Endothelial cell of umbilical vein (primary cell): Measurements from ENCODE around the gene TSNAX. TPM values are rescaled to one million over a fixed set of nuclear protein-coding genes. Genes with fewer than 3 reads are reported as not detected.

Experiments
- BruUV-seq: library from RNA; stranded (reverse); fragments of 400-500 nt; replicated peaks from 2 replicates; lab custom pipeline; 2021; lab: Mats Ljungman, UMichigan
- CTCF ChIA-PET: fragments of 300-600, 350-600 bp; sonication (Branson Sonifier 250); formaldehyde crosslinking; loops from one replicate; lab custom pipeline; 2021; ENCODE audit warnings: antibody characterized with exemption, inconsistent platforms; lab: Charles Lee
- POLR2A ChIA-PET: fragments of 300-600, 350-600 bp; sonication (Branson Sonifier 250); formaldehyde crosslinking; loops from one replicate; lab custom pipeline; 2021; ENCODE audit warnings: antibody characterized with exemption, inconsistent platforms; lab: Charles Lee
- DNase-seq: peaks from one replicate; pipeline ENCODE4 v3.0.0-alpha.2; 2011; ENCODE audit warnings: low read depth, low spot score
- FAIRE-seq: peaks from 2 replicates; lab custom pipeline; 2011; peaks lifted over from hg19 to GRCh38; lab: Jason Lieb, UNC
- H2AFZ ChIP-seq: 2 replicates; pipeline ENCODE4 v1.6.0; 2012; ENCODE audit warnings: low read depth, low read length, control low read depth, inconsistent platforms
- H3K27ac ChIP-seq: 2 replicates; pipeline ENCODE4 v1.5.1; 2011; ENCODE audit warnings: low read depth, mild to moderate bottlenecking, control low read depth, low read length, moderate library complexity; ENCODE audit not compliant: insufficient read depth
- H3K27me3 ChIP-seq, 2 experiments: 2 replicates each; pipeline versions ENCODE4 v1.6.0 to v1.6.1; 2011; ENCODE audit warnings: low read length in 2 of 2, mixed read lengths in 1 of 2; ENCODE audit not compliant: control insufficient read depth in 2 of 2, insufficient read depth in 2 of 2
- H3K36me3 ChIP-seq, 2 experiments: 2 replicates in 1 of 2; 3 replicates in 1 of 2; pipeline ENCODE4 v1.5.1; 2011; ENCODE audit warnings: low read length in 2 of 2, mild to moderate bottlenecking in 1 of 2, moderate library complexity in 1 of 2; ENCODE audit not compliant: control insufficient read depth in 2 of 2, insufficient read depth in 2 of 2; ENCODE audit errors: extremely low read depth in 1 of 2
- H3K4me1 ChIP-seq: 3 replicates; pipeline ENCODE4 v1.5.1; 2011; ENCODE audit warnings: mild to moderate bottlenecking, low read length; ENCODE audit not compliant: control insufficient read depth, insufficient read depth; ENCODE audit errors: extremely low read depth
- H3K4me2 ChIP-seq: 2 replicates; pipeline ENCODE4 v1.6.1; 2011; ENCODE audit warnings: low read length, control low read depth, mixed read lengths; ENCODE audit not compliant: insufficient read depth
- H3K4me3 ChIP-seq, 3 experiments: fragments of 200-600 bp in 1 of 3; sonication (generic), shearing (Covaris generic) in 1 of 3; replicated peaks in 1 of 3; 2 replicates each; pipeline ENCODE4 v1.5.1; 2011 to 2016; ENCODE audit warnings: control low read depth in 3 of 3, low read length in 3 of 3, mild to moderate bottlenecking in 2 of 3, inconsistent platforms in 1 of 3, low read depth in 1 of 3, moderate library complexity in 1 of 3; ENCODE audit not compliant: insufficient read depth in 1 of 3
- H3K79me2 ChIP-seq: 2 replicates; pipeline ENCODE4 v1.6.0; 2012; ENCODE audit warnings: low read length, inconsistent platforms; ENCODE audit not compliant: control insufficient read depth, insufficient read depth
- H3K9ac ChIP-seq: replicated peaks from 2 replicates; pipeline ENCODE3; 2011; ENCODE audit warnings: low read length, control low read depth; ENCODE audit not compliant: insufficient read depth; ENCODE audit errors: extremely low read depth
- H3K9me1 ChIP-seq: replicated peaks from 3 replicates; pipeline ENCODE4 v1.6.0; 2011; ENCODE audit warnings: mild to moderate bottlenecking, low read length; ENCODE audit not compliant: control insufficient read depth, insufficient read depth; ENCODE audit errors: extremely low read depth
- H3K9me3 ChIP-seq: replicated peaks from 2 replicates; pipeline ENCODE4 v1.5.1; 2012; ENCODE audit warnings: low read length, inconsistent platforms; ENCODE audit not compliant: control insufficient read depth, insufficient read depth
- H4K20me1 ChIP-seq: replicated peaks from 2 replicates; pipeline ENCODE3; 2011; ENCODE audit warnings: mild to moderate bottlenecking, low read length; ENCODE audit not compliant: control insufficient read depth, insufficient read depth; ENCODE audit errors: extremely low read depth
- CTCF ChIP-seq, 2 donors: IDR thresholded peaks; 1 replicate in 1 of 2; 2 replicates in 1 of 2; pipeline ENCODE4 v1.5.1; 2011; ENCODE audit warnings: low read length in 2 of 2, mild to moderate bottlenecking in 2 of 2, moderate library complexity in 2 of 2, control low read depth in 1 of 2, inconsistent platforms in 1 of 2, low read depth in 1 of 2; ENCODE audit not compliant: insufficient read depth in 1 of 2; ENCODE audit errors: extremely low read depth in 1 of 2
- EZH2 ChIP-seq: IDR thresholded peaks from 2 replicates; pipeline ENCODE4 v1.6.1; 2012; ENCODE audit warnings: borderline replicate concordance, low read depth, mild to moderate bottlenecking, moderate library complexity, low read length, inconsistent platforms; ENCODE audit not compliant: severe bottlenecking
- FOS ChIP-seq: IDR thresholded peaks from 2 replicates; pipeline ENCODE4 v1.6.1; 2011; ENCODE audit warnings: mild to moderate bottlenecking, low read length, moderate library complexity, borderline replicate concordance; ENCODE audit not compliant: insufficient read depth
- GATA2 ChIP-seq: IDR thresholded peaks from 2 replicates; pipeline ENCODE4 v1.7.0; 2011; ENCODE audit warnings: low read depth, mild to moderate bottlenecking, moderate library complexity, mixed read lengths, low read length; ENCODE audit not compliant: insufficient read length, insufficient read depth
- JUN ChIP-seq: IDR thresholded peaks from 2 replicates; pipeline ENCODE4 v1.6.1; 2011; ENCODE audit warnings: borderline replicate concordance, low read depth; ENCODE audit not compliant: insufficient read length, insufficient read depth
- MAX ChIP-seq: IDR thresholded peaks from 2 replicates; pipeline ENCODE4 v1.6.1; 2011; ENCODE audit not compliant: insufficient read depth, insufficient read length
- MYC ChIP-seq: IDR thresholded peaks from one replicate; pipeline ENCODE4 v1.6.1; 2011; ENCODE audit warnings: mild to moderate bottlenecking, low read depth, low read length
- POLR2A ChIP-seq: IDR thresholded peaks from 2 replicates; pipeline ENCODE4 v1.6.1; 2012; ENCODE audit warnings: low read depth, mild to moderate bottlenecking, control low read depth, low read length
- POLR2AphosphoS5 ChIP-seq: IDR thresholded peaks from 2 replicates; pipeline ENCODE4 v1.6.1; 2012; ENCODE audit warnings: low read depth, mild to moderate bottlenecking, control low read depth, low read length, moderate library complexity; ENCODE audit not compliant: insufficient read depth
- dilution Hi-C: fragments of 300-500 bp; cut with MboI; formaldehyde crosslinking; loops from one replicate; pipeline ENCODE4 v1.15.0; 2019; ENCODE audit warnings: low sequenced_read_pairs; ENCODE audit not compliant: extremely low pct_ligation_motif_present
- intact Hi-C: fragments of 100-400 bp; cut with micrococcal nuclease; formaldehyde crosslinking; loops from one replicate; pipeline ENCODE4 v1.10.0; 2022
- polyA plus RNA-seq, 4 experiments: library from polyadenylated mRNA; depleted of rRNA in 3 of 4; stranded (reverse) in 3 of 4; unstranded in 1 of 4; fragments of >200 nt; gene quantifications; 2 replicates each; pipeline versions ENCODE4 v1.2.1 to v1.2.3, GENCODE V29; 2011 to 2012; ENCODE audit warnings: missing spikeins in 1 of 4
- total RNA-seq: library from RNA; stranded (reverse); gene quantifications from 2 replicates; pipeline ENCODE4 v1.2.3, GENCODE V29; 2021

TSNAX gene
- total and polyA plus RNA-seq, 2 donors (not counting 3 experiments of a cell fraction or from before 2014, with no cell fraction given): 6.3 to 26.3 TPM

GRCh38 chr1:231518485-231519034, 9.9 kb upstream of the TSNAX start:
- no peaks in the 10 kb centered on the region for H3K36me3 ChIP-seq
- no peak overlapping the region for H2AFZ ChIP-seq
- ChIA-PET POLR2A (no interaction called here), CTCF (interaction anchor here (0.6 to 0.8 kb wide), 2 partner anchors 71 to 155 kb away, joined by 3 read pairs; no protein-coding TSS in a partner anchor)
- intact Hi-C loops (no loop called here), dilution Hi-C loops (no loop called here)
- H3K27me3 ChIP-seq: no peaks in the 10 kb centered on the region
- no peaks in the 10 kb centered on the region for H3K4me1 ChIP-seq
- H3K27ac ChIP-seq: no peak overlapping the region
- no peaks in the 10 kb centered on the region for H3K79me2 ChIP-seq
- H3K9me1 ChIP-seq: no peaks in the 10 kb centered on the region
- DNase-seq (no peak), FAIRE-seq (no peak)
- no TSS peak for BruUV-seq
- no peaks in the 10 kb centered on the region for H4K20me1 ChIP-seq
- H3K4me3 ChIP-seq: no peak overlapping the region
- no peak overlapping the region for H3K4me2 ChIP-seq
- no peaks in the 10 kb centered on the region for H3K9me3 ChIP-seq
- no peak overlapping the region for H3K9ac ChIP-seq
- no peak for TF ChIP-seq EZH2
- no peak for TF ChIP-seq GATA2
- no peak for TF ChIP-seq FOS
- no peak for TF ChIP-seq MAX
- no peak for TF ChIP-seq POLR2AphosphoS5
- TF ChIP-seq CTCF (IDR thresholded peaks at IDR 0.05; ENCODE audit: extremely low read depth in 1 of 2, insufficient read depth in 1 of 2, low read depth in 1 of 2, low read length in 2 of 2): no peak
- no peak for TF ChIP-seq POLR2A
- no peak for TF ChIP-seq JUN
- TF ChIP-seq MYC: no peak
